GM10266 (cell line): Measurements from ENCODE around the gene ATP11A.
"Not testable (repeated sequence)": the region's sequence is repeated elsewhere in the genome, so short reads cannot be mapped to it uniquely, and the experiment has no call there.

Source experiments
- DNase-seq: peaks from one replicate; pipeline ENCODE4 v3.0.0; 2012; ENCODE audit errors: extremely low spot score
- TF ChIP-seq, protein P1 (sequence below): IDR thresholded peaks from 2 replicates; pipeline ENCODE4 v1.5.1; 2012; ENCODE audit warnings: mild to moderate bottlenecking, low read depth; ENCODE audit not compliant: control insufficient read depth, insufficient read depth; ENCODE audit errors: missing control alignments

Gene ATP11A

DNA sequence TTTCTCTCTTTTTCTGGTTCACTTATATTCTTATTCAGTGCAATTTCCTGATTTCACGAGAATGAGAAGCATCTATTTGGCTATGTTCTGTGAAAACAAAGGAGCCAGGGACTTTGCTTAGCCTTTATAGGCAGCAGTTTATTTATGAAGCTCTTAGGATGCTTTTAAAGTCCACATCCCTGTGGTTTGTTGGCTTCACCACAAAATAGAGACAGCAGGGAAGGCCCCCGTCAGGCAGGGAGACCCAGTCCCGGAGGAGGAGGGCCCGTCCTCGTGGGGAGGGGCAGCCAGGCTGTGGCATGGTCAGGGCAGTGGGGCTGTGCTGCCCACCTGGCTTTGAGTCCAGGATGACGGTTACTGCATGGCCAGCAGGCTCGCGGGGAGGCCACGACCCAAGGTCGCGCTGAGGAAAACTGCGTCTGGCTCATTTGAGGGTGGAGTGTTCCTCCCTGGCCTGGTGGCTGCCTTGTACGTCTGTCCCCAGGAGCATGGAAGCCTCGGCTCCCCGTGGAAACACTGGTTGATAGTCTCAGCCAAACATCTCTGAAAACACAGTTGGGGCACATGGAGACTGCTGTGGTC is 92.7 kb downstream of the ATP11A start:
- TF ChIP-seq, protein P1, sequence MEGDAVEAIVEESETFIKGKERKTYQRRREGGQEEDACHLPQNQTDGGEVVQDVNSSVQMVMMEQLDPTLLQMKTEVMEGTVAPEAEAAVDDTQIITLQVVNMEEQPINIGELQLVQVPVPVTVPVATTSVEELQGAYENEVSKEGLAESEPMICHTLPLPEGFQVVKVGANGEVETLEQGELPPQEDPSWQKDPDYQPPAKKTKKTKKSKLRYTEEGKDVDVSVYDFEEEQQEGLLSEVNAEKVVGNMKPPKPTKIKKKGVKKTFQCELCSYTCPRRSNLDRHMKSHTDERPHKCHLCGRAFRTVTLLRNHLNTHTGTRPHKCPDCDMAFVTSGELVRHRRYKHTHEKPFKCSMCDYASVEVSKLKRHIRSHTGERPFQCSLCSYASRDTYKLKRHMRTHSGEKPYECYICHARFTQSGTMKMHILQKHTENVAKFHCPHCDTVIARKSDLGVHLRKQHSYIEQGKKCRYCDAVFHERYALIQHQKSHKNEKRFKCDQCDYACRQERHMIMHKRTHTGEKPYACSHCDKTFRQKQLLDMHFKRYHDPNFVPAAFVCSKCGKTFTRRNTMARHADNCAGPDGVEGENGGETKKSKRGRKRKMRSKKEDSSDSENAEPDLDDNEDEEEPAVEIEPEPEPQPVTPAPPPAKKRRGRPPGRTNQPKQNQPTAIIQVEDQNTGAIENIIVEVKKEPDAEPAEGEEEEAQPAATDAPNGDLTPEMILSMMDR, result no peak

GRCh38 chr13:112783135-112783977 is 93.5 kb downstream of the ATP11A start:
- TF ChIP-seq, protein P1, result no peak
- DNase-seq, result no peak

More for the DNA sequence above, 92.7 kb downstream of the ATP11A start:
- no peak for DNase-seq

- TF ChIP-seq, protein P1, result no peak
These were observed 94.1 kb downstream of the ATP11A start for GRCh38 chr13:112783978-112784371.

GRCh38 chr13:112784811-112785482 is 95.1 kb downstream of the ATP11A start:
- no peak for DNase-seq
- TF ChIP-seq, protein P1, result no peak

More at GRCh38 chr13:112783978-112784371, 94.1 kb downstream of the ATP11A start:
- no peak for DNase-seq

DNA sequence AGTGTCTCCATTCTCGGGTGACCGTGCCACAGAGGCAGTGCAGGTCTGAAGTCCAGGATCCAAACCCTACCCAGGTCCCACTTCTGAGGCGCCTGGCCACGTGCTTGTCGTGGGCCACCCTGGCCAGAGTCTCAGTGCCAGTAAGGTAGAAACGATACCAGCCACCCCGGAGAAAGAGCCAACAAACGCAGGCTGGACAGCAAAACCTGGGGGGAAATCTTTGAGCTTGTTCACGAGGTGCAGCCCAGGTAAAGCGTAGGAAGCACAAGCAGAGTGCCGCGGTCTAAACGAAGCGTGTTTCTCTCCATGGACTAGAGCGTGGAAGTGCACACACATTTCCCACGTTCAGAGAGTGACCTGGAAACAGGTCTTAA is 95.6 kb downstream of the ATP11A start:
- DNase-seq, result no peak
- TF ChIP-seq, protein P1, result no peak

DNA sequence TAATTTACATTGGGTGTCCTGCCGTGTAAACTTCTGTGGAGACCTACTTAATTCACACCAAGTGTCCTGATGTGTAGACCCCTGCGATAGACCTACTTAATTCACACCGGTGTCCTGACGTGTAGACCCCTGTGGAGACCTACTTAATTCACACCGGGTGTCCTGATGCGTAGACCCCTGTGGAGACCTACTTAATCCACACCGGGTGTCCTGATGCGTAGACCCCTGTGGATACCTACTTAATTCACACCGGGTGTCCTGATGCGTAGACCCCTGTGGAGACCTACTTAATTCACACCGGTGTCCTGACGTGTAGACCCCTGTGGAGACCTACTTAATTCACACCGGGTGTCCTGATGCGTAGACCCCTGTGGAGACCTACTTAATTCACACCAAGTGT is 97.0 kb downstream of the ATP11A start:
- not testable (repeated sequence) for DNase-seq

DNA sequence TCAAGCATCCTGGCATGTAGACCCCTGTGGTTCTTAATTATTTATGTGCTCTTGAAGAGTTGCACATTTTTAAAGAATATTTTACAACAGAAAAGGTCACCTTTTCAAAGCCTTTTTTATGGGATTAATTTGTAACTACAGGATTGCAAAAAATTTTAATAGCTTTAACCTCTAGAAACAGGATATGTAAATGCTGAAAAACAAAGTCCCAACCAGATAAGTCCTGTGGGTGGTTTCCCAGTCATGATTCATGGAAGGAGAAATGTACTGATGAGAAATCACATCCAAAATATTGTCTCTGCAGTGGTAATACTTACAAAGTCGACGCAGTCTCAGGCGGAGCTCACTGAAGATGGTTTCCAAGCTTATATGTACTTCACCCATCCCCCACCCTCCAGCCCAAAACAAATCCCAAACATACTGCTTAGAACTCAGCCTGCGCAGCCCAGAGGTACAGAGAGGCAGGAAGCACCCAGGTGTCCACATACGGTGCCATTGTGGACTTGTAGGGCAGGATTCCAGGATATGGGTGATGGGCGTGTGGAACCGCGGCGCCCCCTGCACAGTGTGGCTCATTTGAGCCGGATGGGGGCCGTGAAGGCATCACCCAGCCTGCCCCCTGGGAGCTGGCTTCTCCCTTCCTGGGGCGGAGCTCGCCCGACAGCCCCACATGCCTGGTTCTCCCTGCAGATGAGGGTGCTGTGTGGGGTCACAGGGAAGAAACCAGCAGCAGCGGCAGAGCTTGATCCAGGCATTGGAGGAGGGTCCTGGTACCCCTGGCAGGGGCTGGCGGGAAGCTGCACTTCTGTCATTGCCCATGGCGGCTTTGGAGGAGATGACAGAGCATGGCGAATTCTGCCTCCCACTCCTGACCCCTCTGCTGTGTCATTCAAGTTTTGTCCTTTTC is 101.2 kb downstream of the ATP11A start:
- TF ChIP-seq, protein P1, result no peak
- no peak for DNase-seq
